Activated naive CD4-positive, alpha-beta T cell treated with anti-CD3 and anti-CD28 coated beads, Interleukin-2, amount 10 ng/mL, durations not matched to agents 7 days and 5 days (primary cell): Measurements from ENCODE around the gene ADAM12.

ENCODE experiments used
- CTCF ChIA-PET: fragments of 350-600 bp; sonication (Branson Sonifier 250); formaldehyde crosslinking; loops from one replicate; lab custom pipeline; 2021; ENCODE audit warnings: antibody characterized with exemption; lab: Charles Lee
- DNase-seq: peaks from one replicate; pipeline ENCODE4 v3.0.0-alpha.2; 2020
- H3K27ac Mint-ChIP-seq: one replicate; pipeline ENCODE4 v1.8.0; 2021; ENCODE audit warnings: mild to moderate bottlenecking, moderate library complexity, mixed read lengths
- H3K27me3 Mint-ChIP-seq: one replicate; pipeline ENCODE4 v1.8.0; 2021; ENCODE audit warnings: mild to moderate bottlenecking, mixed read lengths
- H3K36me3 Mint-ChIP-seq: one replicate; pipeline ENCODE4 v1.8.0; 2021; ENCODE audit warnings: mixed read lengths
- H3K4me1 Mint-ChIP-seq: one replicate; pipeline ENCODE4 v1.8.0; 2021; ENCODE audit warnings: mixed read lengths
- H3K4me3 Mint-ChIP-seq: one replicate; pipeline ENCODE4 v1.8.0; 2021; ENCODE audit warnings: mild to moderate bottlenecking, moderate library complexity, mixed read lengths
- H3K9me3 Mint-ChIP-seq: one replicate; pipeline ENCODE4 v1.8.0; 2021; ENCODE audit warnings: mixed read lengths

Gene ADAM12

DNA sequence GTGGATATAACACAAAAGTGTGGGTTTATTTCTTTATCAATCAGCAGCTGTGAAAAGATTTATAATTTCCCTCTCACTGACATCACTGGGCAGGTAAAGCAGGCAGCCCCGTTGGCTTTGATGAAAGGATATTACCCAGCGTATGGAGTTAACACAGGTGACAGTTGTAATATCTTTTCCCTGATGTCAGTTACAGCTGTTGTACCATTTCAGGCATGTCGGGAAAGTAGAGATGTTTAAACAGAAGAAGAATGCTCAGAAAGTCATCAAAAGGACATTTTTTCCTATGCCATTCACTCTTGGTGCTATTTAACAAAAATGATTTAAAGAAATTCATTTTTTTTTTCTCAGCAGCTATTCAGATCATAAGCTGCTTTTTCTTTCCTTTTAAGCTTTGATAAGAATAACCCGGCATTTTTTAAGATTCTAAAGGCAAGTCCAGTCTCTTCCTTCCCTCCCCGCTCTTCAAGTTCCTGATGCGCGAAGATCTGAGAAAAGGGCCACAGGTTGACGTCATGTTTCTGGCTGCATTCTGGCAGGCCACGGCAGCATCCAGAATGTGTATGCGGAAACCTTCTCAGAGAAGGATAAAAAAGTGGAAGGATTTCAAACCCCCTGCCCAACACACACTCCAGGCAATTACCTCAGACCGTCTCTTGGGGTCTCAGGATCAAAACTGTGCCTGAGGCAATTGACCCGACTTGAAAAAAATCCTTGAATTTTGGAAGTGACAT lies 32.5 kb upstream of the ADAM12 start:
- no peak overlapping the region for H3K4me3 Mint-ChIP-seq
- H3K9me3 Mint-ChIP-seq = peaks cover 20% of the 10 kb centered on the region
- H3K27ac Mint-ChIP-seq = no peak overlapping the region
- H3K27me3 Mint-ChIP-seq = no peaks in the 10 kb centered on the region
- no peaks in the 10 kb centered on the region for H3K36me3 Mint-ChIP-seq
- no peak for DNase-seq
- CTCF ChIA-PET = no interaction called here
- no peaks in the 10 kb centered on the region for H3K4me1 Mint-ChIP-seq

DNA sequence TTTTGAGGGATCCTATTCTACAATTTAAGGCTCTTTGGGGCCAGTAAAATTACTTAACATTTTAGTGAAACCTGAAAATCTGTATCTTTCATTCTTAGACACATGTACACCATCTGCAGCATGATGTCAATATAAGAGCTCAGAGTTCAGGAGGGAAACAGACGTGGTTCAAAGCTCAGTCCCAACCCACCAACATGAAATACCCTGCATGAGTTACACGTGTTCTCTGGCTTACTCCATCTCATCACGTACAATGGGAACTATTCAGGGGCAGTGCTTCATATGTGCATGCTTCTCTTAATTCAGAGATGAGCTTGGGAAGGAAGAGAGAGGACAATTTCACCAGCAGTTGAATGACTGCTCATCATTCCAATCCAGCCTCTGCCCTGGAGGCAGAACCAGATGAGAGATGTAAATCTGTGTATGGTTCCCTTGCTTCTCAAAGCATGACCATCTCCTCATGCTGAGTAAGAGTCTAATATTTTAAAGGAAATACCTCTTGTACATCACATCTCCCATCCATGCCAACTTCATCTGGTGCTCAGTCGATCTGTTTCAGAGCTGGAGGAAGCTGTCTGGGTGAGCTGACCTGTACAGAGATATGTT lies 29.0 kb upstream of the ADAM12 start:
- no peak for DNase-seq
- CTCF ChIA-PET = no interaction called here
- H3K27me3 Mint-ChIP-seq = no peaks in the 10 kb centered on the region
- H3K4me1 Mint-ChIP-seq = no peaks in the 10 kb centered on the region
- H3K9me3 Mint-ChIP-seq = peaks cover 8% of the 10 kb centered on the region
- H3K27ac Mint-ChIP-seq = no peak overlapping the region
- H3K4me3 Mint-ChIP-seq = no peak overlapping the region
- H3K36me3 Mint-ChIP-seq = no peaks in the 10 kb centered on the region

DNA sequence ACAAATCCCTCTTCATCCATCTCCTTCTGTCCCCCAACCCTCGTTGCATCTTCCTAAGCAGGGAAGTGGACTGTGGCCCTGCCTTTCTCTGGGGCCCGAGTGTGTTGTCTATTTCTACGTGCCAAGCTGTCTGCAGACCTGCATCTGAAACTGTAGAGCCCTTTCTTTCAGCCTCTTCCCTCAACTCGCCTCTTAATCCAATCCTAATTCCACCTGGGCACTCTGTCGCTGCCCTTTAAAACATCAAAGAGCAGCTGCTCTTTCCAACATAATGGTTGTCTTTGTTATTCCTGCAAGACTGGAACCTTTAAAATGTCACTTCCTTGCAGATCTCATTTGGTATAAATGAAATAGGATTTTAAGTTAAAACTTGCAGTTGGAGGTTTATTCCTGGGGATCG lies 21.5 kb upstream of the ADAM12 start:
- no peaks in the 10 kb centered on the region for H3K4me1 Mint-ChIP-seq
- H3K27ac Mint-ChIP-seq = no peak overlapping the region

DNA sequence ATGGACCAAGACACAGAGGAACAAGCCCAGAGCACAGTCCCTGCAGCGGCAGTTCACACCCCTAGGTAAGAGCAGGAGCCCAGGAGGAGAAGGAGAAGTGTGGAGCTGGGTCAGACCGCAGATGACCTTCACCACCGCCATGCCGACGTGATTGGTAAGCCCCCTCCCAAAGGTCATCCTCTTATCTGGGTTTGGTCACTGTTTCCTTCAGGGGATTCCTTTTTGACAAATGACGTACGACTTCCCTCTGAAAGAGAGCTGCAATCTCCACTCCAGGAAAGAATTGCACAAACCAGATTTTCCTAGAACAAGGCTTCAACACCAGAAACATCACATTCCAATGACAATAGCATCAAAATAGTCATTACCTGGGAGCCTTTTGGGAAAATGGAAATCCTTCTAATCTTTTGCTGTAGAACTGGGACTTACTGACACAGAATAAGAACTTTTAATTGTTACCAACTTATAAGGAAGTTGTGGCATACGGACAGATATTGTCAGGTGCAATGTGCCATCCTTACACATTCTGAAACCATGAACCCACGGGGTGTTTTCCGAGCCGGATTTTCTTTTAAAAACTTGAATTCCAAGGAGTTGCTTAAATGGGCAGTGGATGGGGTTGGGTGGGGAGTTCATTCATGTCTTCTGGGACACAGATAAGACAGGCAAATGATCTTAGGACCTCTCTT lies 20.8 kb upstream of the ADAM12 start:
- Mint-ChIP-seq H3K27ac (no peak overlapping the region), H3K9me3 (peaks cover 3% of the 10 kb centered on the region), H3K36me3 (no peaks in the 10 kb centered on the region), H3K4me3 (no peak overlapping the region), H3K27me3 (peaks cover 4% of the 10 kb centered on the region), H3K4me1 (no peaks in the 10 kb centered on the region)
- no peak for DNase-seq
- CTCF ChIA-PET = interaction anchor here (1.2 kb wide), 1 partner anchor 15 kb away, joined by 3 read pairs; no protein-coding TSS in a partner anchor

More for the DNA sequence above, 21.5 kb upstream of the ADAM12 start:
- DNase-seq = no peak
- peaks cover 4% of the 10 kb centered on the region for H3K27me3 Mint-ChIP-seq
- no peak overlapping the region for H3K4me3 Mint-ChIP-seq
- peaks cover 3% of the 10 kb centered on the region for H3K9me3 Mint-ChIP-seq
- no peaks in the 10 kb centered on the region for H3K36me3 Mint-ChIP-seq
- CTCF ChIA-PET = no interaction called here

DNA sequence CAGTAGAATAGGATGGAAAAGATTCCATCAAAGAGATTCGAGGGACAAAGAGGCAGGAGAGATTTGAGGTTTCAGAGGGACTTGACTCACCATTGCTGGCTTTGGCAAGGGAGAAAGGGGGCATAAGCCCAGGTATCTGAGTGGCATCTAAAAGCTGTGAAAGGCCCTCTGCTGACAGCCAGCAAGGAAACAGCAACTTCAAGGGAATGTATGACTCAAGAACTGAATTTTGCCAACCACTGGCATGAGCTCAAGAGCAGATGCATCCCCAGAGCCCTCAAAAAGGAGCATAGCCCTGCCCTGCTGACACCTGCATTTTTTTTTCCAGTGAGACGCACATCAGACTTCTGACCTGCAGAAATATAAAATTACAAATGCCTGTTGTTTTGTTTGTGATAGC lies 19.6 kb upstream of the ADAM12 start:
- H3K9me3 Mint-ChIP-seq = peaks cover 3% of the 10 kb centered on the region
- no peak overlapping the region for H3K4me3 Mint-ChIP-seq
- H3K27ac Mint-ChIP-seq = no peak overlapping the region
- CTCF ChIA-PET = no interaction called here
- DNase-seq = no peak
- no peaks in the 10 kb centered on the region for H3K4me1 Mint-ChIP-seq
- no peaks in the 10 kb centered on the region for H3K36me3 Mint-ChIP-seq
- H3K27me3 Mint-ChIP-seq = peaks cover 4% of the 10 kb centered on the region

DNA sequence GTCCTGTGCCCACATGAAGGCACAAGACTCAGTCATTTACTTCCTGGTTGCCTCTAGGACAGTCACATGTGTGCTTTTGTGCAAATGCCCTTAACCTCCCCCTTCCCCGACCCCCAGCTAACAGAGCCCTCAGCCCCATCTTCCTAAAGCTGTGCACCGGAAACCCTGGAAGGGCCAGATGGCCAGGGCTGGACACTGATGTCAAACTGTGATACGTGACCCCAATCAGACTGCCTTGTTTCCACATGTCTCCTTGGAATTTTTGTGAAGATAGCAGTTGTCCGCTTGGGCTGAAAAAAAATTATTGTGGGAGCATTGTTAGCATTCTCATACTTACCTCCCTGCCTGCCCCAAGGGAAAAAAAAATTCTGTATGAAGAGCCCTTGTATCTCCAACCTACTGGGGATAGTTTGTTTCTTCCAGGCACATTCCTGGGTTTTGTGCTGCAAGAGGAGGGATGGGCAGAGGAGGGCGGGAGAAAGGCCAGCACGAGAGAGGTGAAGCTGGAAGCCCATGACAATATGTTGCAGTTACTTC lies 17.0 kb upstream of the ADAM12 start:
- Mint-ChIP-seq H3K27me3 (peaks cover 4% of the 10 kb centered on the region), H3K4me1 (no peaks in the 10 kb centered on the region), H3K9me3 (peaks cover 3% of the 10 kb centered on the region), H3K36me3 (no peaks in the 10 kb centered on the region), H3K4me3 (no peak overlapping the region), H3K27ac (no peak overlapping the region)
- CTCF ChIA-PET = no interaction called here
- DNase-seq = no peak

DNA sequence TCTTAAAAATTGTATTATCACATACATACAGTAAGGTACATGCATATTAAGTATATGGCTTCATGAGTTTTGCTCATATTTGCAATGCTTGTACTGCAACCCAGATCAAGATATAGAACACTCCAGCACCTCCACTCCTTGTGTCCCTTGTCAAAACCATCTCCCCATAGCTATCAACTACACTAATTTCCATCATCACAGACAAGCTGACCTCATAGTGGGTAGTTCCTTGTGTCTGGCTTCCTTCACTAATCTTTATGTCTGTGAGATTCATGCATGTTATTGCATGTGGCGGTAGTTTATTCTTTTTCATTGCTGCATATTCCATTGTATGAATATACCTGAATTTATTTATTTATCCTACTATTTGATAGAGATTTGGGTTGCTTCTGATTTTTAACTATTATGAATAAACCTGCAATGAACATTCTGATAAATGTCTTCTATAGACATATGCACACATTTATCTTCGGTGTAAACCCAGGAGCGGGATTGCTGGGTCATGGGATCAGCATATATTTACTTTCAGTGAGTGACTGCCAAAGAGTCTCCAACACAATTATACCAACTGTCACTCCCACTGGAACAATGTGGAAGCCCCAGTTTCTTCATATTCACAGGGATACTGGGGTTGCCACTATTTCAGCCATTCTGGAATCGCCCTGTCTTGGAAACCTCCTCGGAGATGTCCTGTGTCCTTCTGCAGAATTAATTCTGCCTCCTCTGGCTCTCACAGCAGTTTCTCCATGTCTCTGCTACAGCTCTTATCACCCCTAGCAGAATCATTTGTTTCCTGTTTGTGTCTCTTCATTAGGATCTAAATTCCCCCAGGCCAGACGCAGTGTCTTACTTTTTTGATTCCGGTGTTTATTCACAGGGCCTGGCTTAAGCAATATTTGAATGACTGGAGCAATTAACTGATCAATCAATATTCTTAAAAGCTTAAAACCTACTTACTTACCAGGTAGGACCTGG lies 14.7 kb upstream of the ADAM12 start:
- no peak for DNase-seq
- Mint-ChIP-seq H3K36me3 (no peaks in the 10 kb centered on the region), H3K4me3 (no peak overlapping the region), H3K27me3 (no peaks in the 10 kb centered on the region), H3K27ac (no peak overlapping the region), H3K9me3 (peaks cover 3% of the 10 kb centered on the region), H3K4me1 (no peaks in the 10 kb centered on the region)
- CTCF ChIA-PET = no interaction called here

DNA sequence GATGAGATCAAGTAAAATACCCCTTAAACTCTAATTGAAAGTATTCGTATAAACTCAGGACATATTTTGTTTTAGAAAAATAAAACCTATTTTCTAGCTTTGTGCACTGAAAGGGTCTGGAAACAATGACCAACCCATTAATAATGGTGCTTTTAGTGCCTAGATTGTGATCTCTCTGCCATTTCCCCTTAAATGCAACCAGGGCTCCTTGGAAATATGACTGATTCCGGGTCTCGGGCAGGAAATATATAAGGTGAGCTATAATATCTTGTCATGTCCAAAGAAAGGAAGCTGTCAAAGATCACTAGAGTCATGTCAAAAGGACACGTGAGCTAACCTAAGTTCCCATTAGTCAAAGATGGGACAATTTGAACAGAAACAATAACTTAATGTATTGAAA lies 12.4 kb upstream of the ADAM12 start:
- Mint-ChIP-seq H3K9me3 (peaks cover 7% of the 10 kb centered on the region), H3K4me3 (no peak overlapping the region), H3K4me1 (no peaks in the 10 kb centered on the region), H3K27ac (no peak overlapping the region), H3K36me3 (no peaks in the 10 kb centered on the region), H3K27me3 (no peaks in the 10 kb centered on the region)
- CTCF ChIA-PET = no interaction called here
- DNase-seq = no peak

DNA sequence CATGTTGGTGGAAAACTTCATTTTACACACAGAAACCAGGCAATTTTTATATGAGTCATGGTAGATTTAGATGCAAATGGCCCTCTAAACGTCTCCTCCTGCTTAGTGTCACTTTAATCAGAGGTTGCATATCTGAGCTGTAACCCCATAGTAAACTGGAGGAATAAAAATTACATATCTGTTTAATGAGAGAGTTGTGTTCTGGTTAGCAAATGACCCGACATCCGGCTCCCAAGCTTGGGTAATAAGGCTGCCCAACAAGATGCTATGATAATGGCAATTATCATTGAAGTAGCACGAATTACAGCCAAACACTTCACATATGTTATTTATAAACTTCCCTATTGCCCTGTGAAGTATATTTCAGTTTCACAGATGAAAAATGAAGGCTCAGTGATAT lies 10.6 kb upstream of the ADAM12 start:
- H3K9me3 Mint-ChIP-seq = peaks cover 8% of the 10 kb centered on the region
- DNase-seq = no peak
- H3K27ac Mint-ChIP-seq = no peak overlapping the region
- H3K36me3 Mint-ChIP-seq = no peaks in the 10 kb centered on the region
- no peaks in the 10 kb centered on the region for H3K27me3 Mint-ChIP-seq
- H3K4me3 Mint-ChIP-seq = no peak overlapping the region
- H3K4me1 Mint-ChIP-seq = no peaks in the 10 kb centered on the region
- CTCF ChIA-PET = no interaction called here

DNA sequence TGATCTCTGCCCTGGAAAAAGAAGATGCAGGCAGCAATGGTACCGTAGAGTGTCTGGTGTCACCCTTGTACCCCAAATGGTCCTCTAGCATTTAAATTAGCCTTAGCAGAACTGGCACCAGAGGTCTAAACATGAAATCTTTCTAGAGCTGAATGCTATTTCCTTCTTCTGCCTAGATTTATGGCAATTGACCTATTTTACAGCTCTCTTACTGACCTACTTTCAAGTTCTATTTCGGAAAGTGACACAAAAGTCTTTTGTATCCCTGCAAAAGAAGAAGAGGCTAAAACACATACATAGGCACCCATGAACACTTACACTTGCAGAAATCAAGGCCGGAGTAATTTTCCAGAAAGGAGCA lies 10.1 kb upstream of the ADAM12 start:
- Mint-ChIP-seq H3K4me3 (no peak overlapping the region), H3K9me3 (peaks cover 9% of the 10 kb centered on the region), H3K36me3 (no peaks in the 10 kb centered on the region), H3K4me1 (no peaks in the 10 kb centered on the region), H3K27me3 (no peaks in the 10 kb centered on the region), H3K27ac (no peak overlapping the region)
- no peak for DNase-seq
- CTCF ChIA-PET = no interaction called here

DNA sequence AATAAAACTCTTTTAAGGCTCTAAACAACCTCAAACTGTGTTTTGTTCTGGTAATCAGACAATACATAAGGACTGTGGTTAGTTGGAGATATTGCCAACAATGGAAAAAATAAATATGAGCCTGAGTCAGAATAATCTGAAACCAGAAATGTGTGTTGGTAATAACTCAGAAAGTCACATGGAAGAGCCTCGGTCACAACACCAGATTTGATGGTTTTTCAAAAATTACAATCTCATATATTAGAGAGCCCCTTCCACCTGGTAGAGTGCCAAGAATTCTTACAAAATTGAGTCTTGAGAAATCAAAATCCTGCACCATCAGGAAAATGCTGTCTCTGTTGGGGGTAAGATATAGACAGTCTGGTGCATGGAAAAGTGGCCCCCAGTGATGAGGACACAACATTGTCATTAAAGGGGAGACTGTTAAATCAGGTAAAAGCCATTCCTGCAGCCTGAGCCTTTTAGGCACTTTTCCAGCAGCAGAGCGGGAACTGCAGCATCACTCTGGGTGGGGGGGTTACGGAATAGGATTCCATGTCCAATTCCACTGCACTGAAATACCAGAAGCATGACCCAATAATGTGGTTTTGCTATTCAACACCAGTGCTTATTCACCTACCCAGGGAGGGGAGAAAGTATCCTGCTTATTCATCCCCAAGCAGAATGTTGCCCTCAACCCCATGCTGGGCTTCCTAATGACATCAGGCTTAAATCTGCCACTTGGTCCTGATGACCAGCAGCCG lies 9.5 kb upstream of the ADAM12 start:
- no peaks in the 10 kb centered on the region for H3K36me3 Mint-ChIP-seq
- no peak overlapping the region for H3K4me3 Mint-ChIP-seq
- no peaks in the 10 kb centered on the region for H3K27me3 Mint-ChIP-seq
- H3K9me3 Mint-ChIP-seq = peaks cover 9% of the 10 kb centered on the region
- H3K4me1 Mint-ChIP-seq = no peaks in the 10 kb centered on the region
- no peak for DNase-seq
- CTCF ChIA-PET = no interaction called here
- H3K27ac Mint-ChIP-seq = no peak overlapping the region

DNA sequence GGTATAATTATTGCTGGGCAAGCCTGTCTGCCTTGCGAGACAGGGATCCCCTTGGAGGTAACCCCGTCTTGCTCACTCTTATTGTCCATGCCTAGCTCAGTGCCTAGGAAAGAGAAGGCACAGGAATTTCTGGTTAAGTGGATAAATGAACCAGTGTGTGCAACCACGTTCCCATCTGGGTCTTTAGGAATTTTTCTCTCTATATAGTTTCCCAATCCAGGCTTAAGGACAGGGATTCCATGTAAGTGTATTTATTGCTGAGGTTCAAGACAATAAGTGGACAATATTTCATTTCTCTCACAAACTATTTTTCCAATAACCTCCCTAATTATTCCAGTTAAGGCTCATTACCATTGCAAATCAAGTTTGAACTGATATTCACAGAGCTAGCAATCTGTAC lies 8.9 kb upstream of the ADAM12 start:
- CTCF ChIA-PET = no interaction called here
- H3K4me1 Mint-ChIP-seq = no peaks in the 10 kb centered on the region
- no peaks in the 10 kb centered on the region for H3K27me3 Mint-ChIP-seq
- no peak overlapping the region for H3K4me3 Mint-ChIP-seq
- H3K27ac Mint-ChIP-seq = no peak overlapping the region
- no peak for DNase-seq
- peaks cover 9% of the 10 kb centered on the region for H3K9me3 Mint-ChIP-seq
- no peaks in the 10 kb centered on the region for H3K36me3 Mint-ChIP-seq

DNA sequence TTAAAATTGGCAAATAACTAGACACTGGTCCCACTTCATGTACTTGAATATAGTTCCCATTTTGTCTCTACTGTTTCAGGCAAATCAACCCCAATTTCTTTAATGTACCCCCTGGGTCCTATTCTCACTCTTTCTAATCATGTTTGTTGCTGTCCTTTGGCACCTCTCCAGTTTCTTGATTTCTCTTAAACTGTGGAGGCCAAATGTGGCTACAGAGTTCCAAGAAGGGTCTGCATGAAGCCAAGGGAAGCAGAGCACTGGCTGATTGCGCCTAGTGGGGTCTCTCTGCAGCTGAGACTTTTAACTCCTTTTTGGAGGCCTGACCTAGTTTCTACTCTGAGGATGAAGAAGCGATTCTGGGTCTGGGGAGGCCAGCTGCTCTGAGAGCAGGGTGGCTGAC lies 6.7 kb upstream of the ADAM12 start:
- CTCF ChIA-PET = no interaction called here

More for the DNA sequence above, 6.7 kb upstream of the ADAM12 start:
- Mint-ChIP-seq H3K9me3 (peaks cover 9% of the 10 kb centered on the region), H3K27ac (no peak overlapping the region), H3K36me3 (no peaks in the 10 kb centered on the region), H3K4me3 (no peak overlapping the region), H3K27me3 (no peaks in the 10 kb centered on the region), H3K4me1 (no peaks in the 10 kb centered on the region)
- no peak for DNase-seq
